BLaER1 (cell line): ENCODE measurements around the gene QSOX2.

Experiments used
- H3K27ac ChIP-seq: shearing (Covaris generic); formaldehyde crosslinking; 2 replicates; pipeline ENCODE4 v1.8.1; 2022
- H3K27me3 ChIP-seq: shearing (Covaris generic); formaldehyde crosslinking; 2 replicates; pipeline ENCODE4 v1.8.1; 2022
- H3K36me3 ChIP-seq: shearing (Covaris generic); formaldehyde crosslinking; 2 replicates; pipeline ENCODE4 v1.8.1; 2022
- H3K4me1 ChIP-seq: shearing (Covaris generic); formaldehyde crosslinking; 2 replicates; pipeline ENCODE4 v1.8.1; 2022
- H3K4me2 ChIP-seq: shearing (Covaris generic); formaldehyde crosslinking; 2 replicates; pipeline ENCODE4 v1.8.1; 2022
- H3K4me3 ChIP-seq: shearing (Covaris generic); formaldehyde crosslinking; 2 replicates; pipeline ENCODE4 v1.8.1; 2022
- H3K9ac ChIP-seq: shearing (Covaris generic); formaldehyde crosslinking; 2 replicates; pipeline ENCODE4 v1.8.1; 2022
- H3K9me3 ChIP-seq: shearing (Covaris generic); formaldehyde crosslinking; 2 replicates; pipeline ENCODE4 v1.8.1; 2022
- H4K20me1 ChIP-seq: shearing (Covaris generic); formaldehyde crosslinking; 2 replicates; pipeline ENCODE4 v1.8.1; 2022
- Cebpa-rat ChIP-seq: shearing (Covaris generic); IDR thresholded peaks from 2 replicates; pipeline ENCODE4 v1.8.1; 2022

QSOX2 gene

GRCh38 chr9:136231478-136232297 lies 13.9 kb downstream of the QSOX2 start:
- H3K27ac ChIP-seq = peak overlapping the region; percentile 63
- peak overlapping the region; percentile 36; the same call in 1 of the 2 replicates for H3K4me3 ChIP-seq
- TF ChIP-seq Cebpa-rat = no peak
- H3K4me1 ChIP-seq = peaks cover 100% of the 10 kb centered on the region
- H3K27me3 ChIP-seq = no peaks in the 10 kb centered on the region
- H4K20me1 ChIP-seq = peaks cover 97% of the 10 kb centered on the region
- H3K36me3 ChIP-seq = peaks cover 54% of the 10 kb centered on the region
- H3K9ac ChIP-seq = peak overlapping the region; percentile 71
- H3K4me2 ChIP-seq = peak overlapping the region; percentile 94
- H3K9me3 ChIP-seq = no peaks in the 10 kb centered on the region

GRCh38 chr9:136230773-136231172 lies 14.8 kb downstream of the QSOX2 start:
- no peaks in the 10 kb centered on the region for H3K27me3 ChIP-seq
- H3K4me3 ChIP-seq = peak overlapping the region; percentile 5; the same call in 1 of the 2 replicates
- H3K4me1 ChIP-seq = peaks cover 100% of the 10 kb centered on the region
- peak overlapping the region; percentile 47; the same call in 1 of the 2 replicates for H3K9ac ChIP-seq
- no peaks in the 10 kb centered on the region for H3K9me3 ChIP-seq
- peak overlapping the region; percentile 94 for H3K4me2 ChIP-seq
- peak overlapping the region; percentile 63 for H3K27ac ChIP-seq
- H4K20me1 ChIP-seq = peaks cover 97% of the 10 kb centered on the region
- TF ChIP-seq Cebpa-rat = no peak
- H3K36me3 ChIP-seq = peaks cover 50% of the 10 kb centered on the region

GRCh38 chr9:136230365-136230764 lies 15.2 kb downstream of the QSOX2 start:
- peaks cover 100% of the 10 kb centered on the region for H3K4me1 ChIP-seq
- no peak for TF ChIP-seq Cebpa-rat
- H3K27ac ChIP-seq = peak overlapping the region; percentile 63
- peak overlapping the region; percentile 94 for H3K4me2 ChIP-seq
- H3K27me3 ChIP-seq = no peaks in the 10 kb centered on the region
- H3K36me3 ChIP-seq = peaks cover 46% of the 10 kb centered on the region
- H3K9me3 ChIP-seq = no peaks in the 10 kb centered on the region
- H4K20me1 ChIP-seq = peaks cover 95% of the 10 kb centered on the region
- peak overlapping the region; percentile 47; the same call in 1 of the 2 replicates for H3K9ac ChIP-seq
- no peak overlapping the region; the same call in 1 of the 2 replicates for H3K4me3 ChIP-seq

- Histone ChIP-seq H3K4me2 (peak overlapping the region; percentile 94), H3K27me3 (no peaks in the 10 kb centered on the region), H3K27ac (peak overlapping the region; percentile 63), H3K36me3 (peaks cover 36% of the 10 kb centered on the region), H3K9ac (peak overlapping the region; percentile 52), H3K4me3 (no peak overlapping the region), H3K4me1 (peaks cover 100% of the 10 kb centered on the region), H3K9me3 (no peaks in the 10 kb centered on the region), H4K20me1 (peaks cover 85% of the 10 kb centered on the region)
- no peak for TF ChIP-seq Cebpa-rat
These were observed 16.2 kb downstream of the QSOX2 start for GRCh38 chr9:136229096-136230065.

- Histone ChIP-seq H3K9me3 (no peaks in the 10 kb centered on the region), H3K36me3 (peaks cover 33% of the 10 kb centered on the region), H3K4me2 (peak overlapping the region; percentile 94), H3K27ac (peak overlapping the region; percentile 63), H3K9ac (peak overlapping the region; percentile 52; the same call in 1 of the 2 replicates), H3K27me3 (no peaks in the 10 kb centered on the region), H4K20me1 (peaks cover 74% of the 10 kb centered on the region), H3K4me3 (no peak overlapping the region), H3K4me1 (peaks cover 100% of the 10 kb centered on the region)
- TF ChIP-seq Cebpa-rat = no peak
These were observed 17.3 kb downstream of the QSOX2 start for GRCh38 chr9:136228107-136228875.

GRCh38 chr9:136226680-136227407 lies 18.8 kb downstream of the QSOX2 start:
- Histone ChIP-seq H3K36me3 (peaks cover 36% of the 10 kb centered on the region), H3K4me3 (no peak overlapping the region), H3K27ac (peak overlapping the region; percentile 90)

GRCh38 chr9:136225748-136226679 lies 19.6 kb downstream of the QSOX2 start:
- Histone ChIP-seq H4K20me1 (peaks cover 71% of the 10 kb centered on the region), H3K4me2 (peak overlapping the region; percentile 94), H3K9me3 (no peaks in the 10 kb centered on the region), H3K36me3 (peaks cover 39% of the 10 kb centered on the region), H3K4me3 (peak overlapping the region; percentile 65), H3K27ac (peak overlapping the region; percentile 90), H3K9ac (peak overlapping the region; percentile 79), H3K4me1 (peaks cover 100% of the 10 kb centered on the region), H3K27me3 (no peaks in the 10 kb centered on the region)
- no peak for TF ChIP-seq Cebpa-rat

More at GRCh38 chr9:136226680-136227407, 18.8 kb downstream of the QSOX2 start:
- Histone ChIP-seq H3K9ac (peak overlapping the region; percentile 79), H4K20me1 (peaks cover 69% of the 10 kb centered on the region), H3K27me3 (no peaks in the 10 kb centered on the region), H3K9me3 (no peaks in the 10 kb centered on the region), H3K4me2 (peak overlapping the region; percentile 94), H3K4me1 (peaks cover 100% of the 10 kb centered on the region)
- TF ChIP-seq Cebpa-rat = no peak

GRCh38 chr9:136225366-136225747 lies 20.3 kb downstream of the QSOX2 start:
- Histone ChIP-seq H3K27ac (peak overlapping the region; percentile 90), H3K9ac (peak overlapping the region; percentile 79)

More at GRCh38 chr9:136225366-136225747, 20.3 kb downstream of the QSOX2 start:
- no peak for TF ChIP-seq Cebpa-rat
- Histone ChIP-seq H3K9me3 (no peaks in the 10 kb centered on the region), H3K4me1 (peaks cover 100% of the 10 kb centered on the region), H3K27me3 (no peaks in the 10 kb centered on the region), H3K36me3 (peaks cover 37% of the 10 kb centered on the region), H3K4me3 (peak overlapping the region; percentile 65), H3K4me2 (peak overlapping the region; percentile 94), H4K20me1 (peaks cover 71% of the 10 kb centered on the region)
